Pancreas (tissue), 10 donors: ENCODE results near the gene TTPAL. TPM values are rescaled to one million over a fixed set of nuclear protein-coding genes. Genes with fewer than 3 reads are reported as not detected.
A peak's percentile ranks its signal among the peaks of the same experiment; 100 is the strongest.

Experiments
- ATAC-seq, 4 donors: fragments of 200-7000 bp; cut with Tn5 transposase; one replicate each; pipeline versions ENCODE4 v1.8.0 to v1.9.1; 2020; ENCODE audit warnings: mild to moderate bottlenecking in 4 of 4, moderate library complexity in 4 of 4
- DNase-seq, 6 donors: peaks; one replicate each; pipeline ENCODE4 v3.0.0-alpha.2; 2020
- FAIRE-seq: peaks from 2 replicates; lab custom pipeline; 2012; peaks lifted over from hg19 to GRCh38; lab: Jason Lieb, UNC
- H3K27ac ChIP-seq, 4 donors: fragments of 200-600 bp; sonication (generic); 1 replicate in 3 of 4; 2 replicates in 1 of 4; pipeline versions ENCODE4 v1.5.0 to v1.8.0; 2020
- H3K27me3 ChIP-seq, 4 donors: fragments of 200-600 bp; one replicate each; pipeline ENCODE4 v1.8.0; 2021
- H3K36me3 ChIP-seq, 3 donors: fragments of 200-600 bp; sonication (generic) in 1 of 3; one replicate each; pipeline versions ENCODE4 v1.5.0 to v1.8.0; 2020 to 2021
- H3K4me1 ChIP-seq, 3 donors: fragments of 200-600 bp; one replicate each; pipeline ENCODE4 v1.8.0; 2021
- H3K4me3 ChIP-seq, 4 donors: fragments of 200-600 bp; sonication (generic) in 2 of 4; one replicate each; pipeline versions ENCODE4 v1.5.0 to v1.8.0; 2020 to 2021
- H3K9me3 ChIP-seq, 4 donors: fragments of 200-600 bp; one replicate each; pipeline ENCODE4 v1.8.0; 2021
- CTCF ChIP-seq, 4 donors: fragments of 200-600 bp; sonication (generic) in 3 of 4; IDR thresholded peaks; one replicate each; pipeline versions ENCODE4 v1.5.0 to v1.8.0; 2021; ENCODE audit warnings: antibody characterized with exemption in 4 of 4
- WGBS, 2 donors: extraction: QIAGEN DNeasy Blood & Tissue Kit; methylation state at CpG; one replicate each; pipeline ENCODE4 v1.1.7; 2013; 5-methylcytosine and 5-hydroxymethylcytosine counted together
- intact Hi-C, 3 donors: fragments of 100-400 bp; cut with DNase I; formaldehyde crosslinking; loops; one replicate each; pipeline versions ENCODE4 v1.11.1 to v1.14.2; 2022
- polyA plus RNA-seq, 2 donors: library from polyadenylated mRNA; stranded (reverse); fragments of 200-250 nt; gene quantifications; one replicate each; pipeline ENCODE4 v1.2.3, GENCODE V29; 2013
- total RNA-seq, 6 donors: library from RNA; stranded (reverse); fragmentation: NEBNext Ultra II Directional in 4 of 6; extraction: Animal tissue kit (Norgen Biotek cat#: 25700) in 4 of 6; gene quantifications; one replicate each; pipeline versions ENCODE4 v1.2.1 to v1.2.4, GENCODE V29; 2021 to 2023
- donor health status: healthy with polysubstance abuse.
- donor health status: DM: no; HTN: no; CAD: no; lungs with moderate emphysema.
- donor health status: DM: no; HTN: no; CAD: no.
- donor health status: control.
- donor health status: control.
- donor health status: Bipolar disorder and iron deficiency.
- donor health status: DM: yes; HTN: yes; CAD: no.
- donor health status: DM: no; HTN: no; CAD: no.
- donor health status: DM: no; HTN: no; CAD: no.
- donor health status: DM: yes; HTN: yes; CAD: no.

Gene TTPAL
- total and polyA plus RNA-seq, 8 donors: 3.1 to 8.2 (median 5.9) TPM

- Histone ChIP-seq H3K36me3 (peaks cover 7 to 62% (median 15%) of the 10 kb centered on the region in 3 donors), H3K4me3 (no peak overlapping the region), H3K9me3 (no peaks in the 10 kb centered on the region), H3K27me3 (no peaks in the 10 kb centered on the region), H3K27ac (no peak overlapping the region), H3K4me1 (no peaks in the 10 kb centered on the region)
- WGBS, 2 donors: 93 to 100% methylated on average over 1 of the region's 1 CpG
- ATAC-seq: peak in 1 of 4 donors; percentile 23
- no peak for TF ChIP-seq CTCF (IDR thresholded peaks at IDR 0.05)
- no peak for DNase-seq
- no peak for FAIRE-seq
- intact Hi-C loops: no loop called here
Observed at GRCh38 chr20:44495257-44495656, 19.6 kb downstream of the TTPAL start.

DNA sequence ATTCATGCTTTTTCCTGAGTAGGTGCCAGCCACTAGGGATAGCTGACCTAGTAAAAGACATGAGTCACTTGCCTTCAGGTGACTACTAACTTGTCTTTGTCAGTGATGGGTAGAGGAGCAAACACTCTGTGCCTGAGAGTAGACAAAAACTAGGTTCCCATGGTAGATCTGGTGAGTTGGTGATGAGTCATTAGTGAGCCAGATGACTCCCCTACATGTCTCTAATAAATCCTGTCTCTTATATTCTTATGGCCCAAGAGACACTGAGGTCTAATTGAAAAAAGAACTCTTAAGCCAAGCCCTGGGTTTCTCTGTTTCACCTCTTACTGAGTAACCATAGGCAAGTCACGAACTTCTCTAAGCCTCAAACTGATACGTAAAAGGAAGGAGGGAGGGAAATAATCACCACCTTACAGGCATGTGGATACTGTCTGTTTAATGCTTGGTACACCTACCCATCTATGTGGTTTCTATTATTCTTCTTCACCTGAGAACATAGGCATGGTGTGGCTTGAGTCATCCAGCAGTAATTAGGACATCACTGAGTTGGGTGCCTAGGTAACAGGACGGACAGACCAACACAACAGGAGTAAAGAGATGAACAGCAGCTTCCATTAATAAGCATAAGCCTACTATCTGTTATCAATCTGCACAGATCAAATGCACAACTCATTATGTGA, 20.3 kb downstream of the TTPAL start:
- FAIRE-seq (no peak), ATAC-seq (peak in 2 of 4 donors; percentile 21 to 22), DNase-seq (no peak)
- WGBS, 2 donors: 86 to 96% methylated on average over 3 of the region's 3 CpGs
- intact Hi-C loops: no loop called here
- no peaks in the 10 kb centered on the region for H3K27me3 ChIP-seq
- peaks cover 7 to 66% (median 22%) of the 10 kb centered on the region in 3 donors for H3K36me3 ChIP-seq
- no peaks in the 10 kb centered on the region for H3K4me1 ChIP-seq
- H3K4me3 ChIP-seq: no peak overlapping the region
- no peaks in the 10 kb centered on the region for H3K9me3 ChIP-seq
- no peak for TF ChIP-seq CTCF (IDR thresholded peaks at IDR 0.05)
- H3K27ac ChIP-seq: no peak overlapping the region

- intact Hi-C loops: no loop called here
- ATAC-seq (no peak), FAIRE-seq (no peak), DNase-seq (no peak)
- H3K36me3 ChIP-seq: peaks cover 7 to 70% (median 25%) of the 10 kb centered on the region in 3 donors
- H3K4me1 ChIP-seq: no peaks in the 10 kb centered on the region
- no peaks in the 10 kb centered on the region for H3K27me3 ChIP-seq
- no peak overlapping the region for H3K27ac ChIP-seq
- no peak overlapping the region for H3K4me3 ChIP-seq
- 90 to 95% methylated on average over 3 of the region's 3 CpGs for WGBS, 2 donors
- H3K9me3 ChIP-seq: no peaks in the 10 kb centered on the region
- TF ChIP-seq CTCF (IDR thresholded peaks at IDR 0.05): no peak
Observed at GRCh38 chr20:44496976-44497375, 21.3 kb downstream of the TTPAL start.

- DNase-seq: no peak
- Histone ChIP-seq H3K36me3 (peaks cover 5 to 74% (median 25%) of the 10 kb centered on the region in 3 donors), H3K4me3 (no peak overlapping the region), H3K27me3 (no peaks in the 10 kb centered on the region), H3K9me3 (no peaks in the 10 kb centered on the region), H3K27ac (no peak overlapping the region), H3K4me1 (no peaks in the 10 kb centered on the region)
- ATAC-seq: no peak
- no peak for FAIRE-seq
- no peak for TF ChIP-seq CTCF (IDR thresholded peaks at IDR 0.05)
- whole genome bisulfite sequencing, 2 donors: 61 to 65% methylated on average over 3 of the region's 3 CpGs
- intact Hi-C loops: no loop called here
Observed at GRCh38 chr20:44497761-44498160, 22.1 kb downstream of the TTPAL start.

GRCh38 chr20:44500221-44500620, 24.5 kb downstream of the TTPAL start:
- Histone ChIP-seq H3K27ac (no peak overlapping the region), H3K4me3 (no peak overlapping the region), H3K9me3 (no peaks in the 10 kb centered on the region), H3K4me1 (no peaks in the 10 kb centered on the region), H3K36me3 (peaks cover 2 to 76% (median 45%) of the 10 kb centered on the region in 3 donors), H3K27me3 (no peaks in the 10 kb centered on the region)
- no peak for TF ChIP-seq CTCF (IDR thresholded peaks at IDR 0.05)
- ATAC-seq (no peak), FAIRE-seq (no peak), DNase-seq (no peak)
- 86 to 96% methylated on average over 3 of the region's 3 CpGs for WGBS, 2 donors
- intact Hi-C loops: no loop called here
